Duodenal mucosa (tissue), 2 donors: ENCODE results near the gene THBS1.

Source experiments
- H3K27ac ChIP-seq: one replicate; pipeline ENCODE4 v1.7.0; 2013; ENCODE audit warnings: low read depth, low read length
- H3K27me3 ChIP-seq, 2 donors: one replicate each; pipeline ENCODE4 v1.7.0; 2013; ENCODE audit warnings: low read length in 2 of 2, control low read depth in 1 of 2; ENCODE audit not compliant: insufficient read depth in 2 of 2, control insufficient read depth in 1 of 2
- H3K36me3 ChIP-seq, 2 donors: one replicate each; pipeline ENCODE4 v1.7.0; 2013; ENCODE audit warnings: low read length in 2 of 2, control low read depth in 1 of 2; ENCODE audit not compliant: insufficient read depth in 2 of 2, control insufficient read depth in 1 of 2
- H3K4me1 ChIP-seq, 2 donors: one replicate each; pipeline ENCODE4 v1.7.0; 2013; ENCODE audit warnings: low read length in 2 of 2, control low read depth in 1 of 2; ENCODE audit not compliant: insufficient read depth in 2 of 2, control insufficient read depth in 1 of 2
- H3K4me3 ChIP-seq, 2 donors: one replicate each; pipeline ENCODE4 v1.7.0; 2013; ENCODE audit warnings: low read length in 2 of 2, low read depth in 1 of 2
- H3K9ac ChIP-seq, 2 donors: one replicate each; pipeline ENCODE4 v1.7.0; 2013; ENCODE audit warnings: low read length in 2 of 2, low read depth in 1 of 2
- H3K9me3 ChIP-seq, 2 donors: one replicate each; pipeline ENCODE4 v1.7.0; 2013; ENCODE audit warnings: low read length in 2 of 2, control low read depth in 1 of 2; ENCODE audit not compliant: control insufficient read depth in 1 of 2

THBS1 gene

GRCh38 chr15:39580485-39581241 lies at the start of gene THBS1:
Gene THBS1 (plus strand): TSS chr15:39581079. CDS start chr15:39581858, 779 bp downstream.
- peak within 1 kb of the TSS; percentile 58 to 68 for H3K4me3 ChIP-seq
- peak within 1 kb of the TSS; percentile 88 for H3K27ac ChIP-seq
- peaks cover 3 to 5% of the 10 kb centered on the region in 2 donors for H3K36me3 ChIP-seq
- H3K4me1 ChIP-seq = peaks cover 6 to 19% of the 10 kb centered on the region in 2 donors
- H3K27me3 ChIP-seq = no peaks in the 10 kb centered on the region
- peak within 1 kb of the TSS; percentile 52 to 61 for H3K9ac ChIP-seq
- no peaks in the 10 kb centered on the region for H3K9me3 ChIP-seq

DNA sequence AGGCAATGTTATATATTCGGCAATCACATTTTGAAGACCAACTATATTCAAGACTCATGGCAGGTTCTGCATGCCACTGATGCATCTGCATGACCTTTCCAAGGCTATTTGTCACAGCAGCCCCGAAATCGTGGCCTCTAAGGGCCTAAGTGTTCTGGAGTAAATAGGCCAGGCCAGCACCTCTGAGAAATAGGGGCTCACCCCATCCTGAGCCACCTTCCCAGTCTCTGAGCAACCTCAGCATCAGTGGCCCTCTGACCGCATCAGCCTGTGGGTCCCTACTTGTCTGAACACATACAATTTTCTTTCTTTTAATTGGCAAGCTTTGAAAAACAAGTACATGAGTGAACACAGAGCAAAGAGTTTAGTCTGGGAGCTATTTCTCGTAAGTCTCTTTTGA lies 45.9 kb upstream of the THBS1 start:
- Histone ChIP-seq H3K4me1 (peaks cover 0 to 7% of the 10 kb centered on the region in 2 donors), H3K27ac (no peak overlapping the region), H3K27me3 (no peaks in the 10 kb centered on the region), H3K9ac (no peak overlapping the region), H3K36me3 (no peaks in the 10 kb centered on the region), H3K4me3 (no peak overlapping the region), H3K9me3 (no peaks in the 10 kb centered on the region)

GRCh38 chr15:39535466-39535865 lies 45.4 kb upstream of the THBS1 start:
- Histone ChIP-seq H3K9ac (no peak overlapping the region), H3K9me3 (no peaks in the 10 kb centered on the region)

DNA sequence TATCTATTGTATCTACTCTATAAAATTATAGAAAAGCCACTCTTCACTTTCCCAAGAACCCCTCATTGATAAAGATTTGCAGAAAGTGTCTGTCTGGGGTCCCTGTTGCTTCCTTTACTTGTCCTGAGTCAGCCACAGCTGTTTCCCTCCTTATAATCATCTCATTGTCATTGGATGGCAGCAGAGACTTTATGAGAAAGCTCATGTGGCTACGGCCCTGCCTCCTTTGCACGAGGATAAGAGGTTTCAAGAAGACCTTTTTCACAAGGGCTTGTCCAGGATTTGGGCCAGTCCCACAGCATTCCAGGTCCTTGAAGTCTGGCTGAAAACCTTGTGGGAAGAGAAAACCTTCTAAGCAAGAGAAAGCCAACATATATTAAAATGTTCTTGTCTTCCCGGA lies 41.9 kb upstream of the THBS1 start:
- Histone ChIP-seq H3K27ac (no peak overlapping the region), H3K9me3 (no peaks in the 10 kb centered on the region), H3K4me3 (no peak overlapping the region), H3K36me3 (no peaks in the 10 kb centered on the region), H3K4me1 (no peaks in the 10 kb centered on the region), H3K27me3 (no peaks in the 10 kb centered on the region), H3K9ac (no peak overlapping the region)

More at GRCh38 chr15:39535466-39535865, 45.4 kb upstream of the THBS1 start:
- no peak overlapping the region for H3K4me3 ChIP-seq
- H3K27me3 ChIP-seq = no peaks in the 10 kb centered on the region
- H3K36me3 ChIP-seq = no peaks in the 10 kb centered on the region
- H3K27ac ChIP-seq = no peak overlapping the region
- peaks cover 0 to 7% of the 10 kb centered on the region in 2 donors for H3K4me1 ChIP-seq

DNA sequence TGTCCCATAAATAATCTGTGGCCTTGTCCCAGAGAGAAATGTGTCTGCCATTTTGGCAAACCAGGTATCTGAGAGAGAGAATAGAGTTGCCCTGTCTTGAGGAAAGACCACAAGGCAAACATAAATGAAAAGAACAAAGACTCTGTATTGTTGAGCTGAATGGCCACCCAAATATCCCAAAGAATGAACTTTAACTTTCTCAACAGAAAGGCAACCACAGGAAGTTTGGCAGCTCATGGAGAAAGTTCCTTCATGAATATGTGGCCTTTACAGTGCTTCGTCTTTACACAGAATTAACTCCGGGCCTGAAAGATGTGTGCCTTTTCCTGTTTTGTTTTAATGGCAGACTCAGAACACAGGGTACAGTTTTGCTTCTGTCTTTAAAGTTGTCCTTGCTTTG lies 41.4 kb upstream of the THBS1 start:
- Histone ChIP-seq H3K36me3 (no peaks in the 10 kb centered on the region), H3K4me3 (no peak overlapping the region), H3K9me3 (no peaks in the 10 kb centered on the region), H3K27me3 (no peaks in the 10 kb centered on the region), H3K27ac (no peak overlapping the region), H3K9ac (no peak overlapping the region), H3K4me1 (no peaks in the 10 kb centered on the region)

- H3K4me1 ChIP-seq = no peaks in the 10 kb centered on the region
- H3K27ac ChIP-seq = no peak overlapping the region
- peaks cover under 1 to 1% of the 10 kb centered on the region in 2 donors for H3K9me3 ChIP-seq
- no peak overlapping the region for H3K9ac ChIP-seq
- H3K36me3 ChIP-seq = no peaks in the 10 kb centered on the region
- H3K4me3 ChIP-seq = no peak overlapping the region
- H3K27me3 ChIP-seq = no peaks in the 10 kb centered on the region
Measured at GRCh38 chr15:39539973-39540558, 40.8 kb upstream of the THBS1 start.

GRCh38 chr15:39542385-39543065 lies 38.4 kb upstream of the THBS1 start:
- H3K9ac ChIP-seq = no peak overlapping the region
- no peaks in the 10 kb centered on the region for H3K27me3 ChIP-seq
- H3K36me3 ChIP-seq = no peaks in the 10 kb centered on the region
- peaks cover 5 to 8% of the 10 kb centered on the region in 2 donors for H3K9me3 ChIP-seq
- H3K4me3 ChIP-seq = no peak overlapping the region
- no peaks in the 10 kb centered on the region for H3K4me1 ChIP-seq
- H3K27ac ChIP-seq = no peak overlapping the region

GRCh38 chr15:39543651-39544050 lies 37.2 kb upstream of the THBS1 start:
- Histone ChIP-seq H3K36me3 (no peaks in the 10 kb centered on the region), H3K27ac (no peak overlapping the region), H3K9me3 (peaks cover 5 to 8% of the 10 kb centered on the region in 2 donors), H3K27me3 (no peaks in the 10 kb centered on the region), H3K9ac (no peak overlapping the region), H3K4me3 (no peak overlapping the region), H3K4me1 (no peaks in the 10 kb centered on the region)

- Histone ChIP-seq H3K36me3 (no peaks in the 10 kb centered on the region), H3K4me3 (no peak overlapping the region), H3K9me3 (peaks cover 5 to 8% of the 10 kb centered on the region in 2 donors), H3K27ac (no peak overlapping the region), H3K4me1 (no peaks in the 10 kb centered on the region), H3K9ac (no peak overlapping the region), H3K27me3 (no peaks in the 10 kb centered on the region)
Measured at GRCh38 chr15:39546842-39547241, 34.0 kb upstream of the THBS1 start.

GRCh38 chr15:39548561-39548960 lies 32.3 kb upstream of the THBS1 start:
- no peak overlapping the region for H3K27ac ChIP-seq
- no peaks in the 10 kb centered on the region for H3K27me3 ChIP-seq
- peaks cover 5 to 8% of the 10 kb centered on the region in 2 donors for H3K9me3 ChIP-seq
- H3K36me3 ChIP-seq = no peaks in the 10 kb centered on the region
- no peaks in the 10 kb centered on the region for H3K4me1 ChIP-seq
- no peak overlapping the region for H3K4me3 ChIP-seq
- H3K9ac ChIP-seq = no peak overlapping the region
